Erythroblast (primary cell): ENCODE data around the gene SEMA3F.
"Not testable (repeated sequence)": the region's sequence is repeated elsewhere in the genome, so short reads cannot be mapped to it uniquely, and the experiment has no call there.

Source experiments
- GATA1 ChIP-seq: IDR thresholded peaks from 2 replicates; pipeline ENCODE4 v1.6.1; 2011; ENCODE audit warnings: low read depth, mild to moderate bottlenecking, control low read depth, low read length, moderate library complexity
- POLR2A ChIP-seq: IDR thresholded peaks from 2 replicates; pipeline ENCODE4 v1.6.1; 2011; ENCODE audit warnings: mild to moderate bottlenecking, low read length

- not testable (repeated sequence) for TF ChIP-seq POLR2A, GATA1
Measured at GRCh38 chr3:50228184-50228763, 73.2 kb downstream of the SEMA3F start.
